Renal cortical epithelial cell (primary cell): ENCODE results near the gene TYMP. TPM values are rescaled to one million over a fixed set of nuclear protein-coding genes. Genes with fewer than 3 reads are reported as not detected.

ENCODE experiments used
- DNase-seq: peaks from one replicate; pipeline ENCODE4 v3.0.0-alpha.2; 2011; ENCODE audit warnings: low read depth
- total RNA-seq: library from RNA; depleted of rRNA; stranded (reverse); fragments of >200 nt; gene quantifications from 2 replicates; pipeline ENCODE4 v1.2.3, GENCODE V29; 2014

Gene TYMP, protein sequence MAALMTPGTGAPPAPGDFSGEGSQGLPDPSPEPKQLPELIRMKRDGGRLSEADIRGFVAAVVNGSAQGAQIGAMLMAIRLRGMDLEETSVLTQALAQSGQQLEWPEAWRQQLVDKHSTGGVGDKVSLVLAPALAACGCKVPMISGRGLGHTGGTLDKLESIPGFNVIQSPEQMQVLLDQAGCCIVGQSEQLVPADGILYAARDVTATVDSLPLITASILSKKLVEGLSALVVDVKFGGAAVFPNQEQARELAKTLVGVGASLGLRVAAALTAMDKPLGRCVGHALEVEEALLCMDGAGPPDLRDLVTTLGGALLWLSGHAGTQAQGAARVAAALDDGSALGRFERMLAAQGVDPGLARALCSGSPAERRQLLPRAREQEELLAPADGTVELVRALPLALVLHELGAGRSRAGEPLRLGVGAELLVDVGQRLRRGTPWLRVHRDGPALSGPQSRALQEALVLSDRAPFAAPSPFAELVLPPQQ
- 55.0 and 68.8 TPM in 2 replicates for total RNA-seq

DNA sequence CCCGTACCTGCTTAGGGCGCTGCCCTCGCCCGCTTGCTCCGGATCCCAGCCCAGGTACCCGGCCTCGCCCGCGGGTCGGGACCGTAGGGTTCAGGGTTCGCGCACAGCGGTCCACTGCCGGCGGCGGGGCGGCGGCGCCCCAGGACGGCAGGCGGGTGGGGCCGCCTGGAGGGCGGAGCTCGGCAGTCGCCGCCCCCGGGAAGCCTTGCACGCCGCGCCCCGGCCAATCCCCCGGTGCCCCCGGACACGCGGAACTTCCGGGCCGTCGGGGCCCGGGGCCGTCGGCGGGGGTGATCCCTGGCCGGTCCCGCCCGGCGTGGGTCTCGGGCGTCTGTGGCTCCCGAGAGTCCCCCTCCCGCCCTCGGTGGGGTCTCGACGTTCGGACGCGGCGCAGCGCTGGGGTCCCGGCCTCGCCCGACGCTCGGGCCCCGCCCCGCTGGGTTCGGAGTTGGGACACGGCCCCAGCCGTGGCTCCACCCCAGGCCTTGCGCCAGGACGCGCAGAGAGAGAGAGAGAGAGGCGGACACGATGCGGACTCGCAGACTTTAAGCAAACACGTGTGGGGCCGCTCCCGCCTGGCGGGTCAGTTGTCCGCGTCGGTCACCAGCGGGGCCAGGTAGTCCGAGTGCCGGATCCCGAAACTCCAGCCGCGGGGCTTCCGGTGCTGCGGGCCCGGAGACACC lies at the start of gene TYMP:
Gene TYMP (minus strand): TSS at position 116 of the 683 bp plus-strand sequence. CDS start 303 bp downstream, outside the sequence.
- DNase-seq = peak; percentile 58

DNA sequence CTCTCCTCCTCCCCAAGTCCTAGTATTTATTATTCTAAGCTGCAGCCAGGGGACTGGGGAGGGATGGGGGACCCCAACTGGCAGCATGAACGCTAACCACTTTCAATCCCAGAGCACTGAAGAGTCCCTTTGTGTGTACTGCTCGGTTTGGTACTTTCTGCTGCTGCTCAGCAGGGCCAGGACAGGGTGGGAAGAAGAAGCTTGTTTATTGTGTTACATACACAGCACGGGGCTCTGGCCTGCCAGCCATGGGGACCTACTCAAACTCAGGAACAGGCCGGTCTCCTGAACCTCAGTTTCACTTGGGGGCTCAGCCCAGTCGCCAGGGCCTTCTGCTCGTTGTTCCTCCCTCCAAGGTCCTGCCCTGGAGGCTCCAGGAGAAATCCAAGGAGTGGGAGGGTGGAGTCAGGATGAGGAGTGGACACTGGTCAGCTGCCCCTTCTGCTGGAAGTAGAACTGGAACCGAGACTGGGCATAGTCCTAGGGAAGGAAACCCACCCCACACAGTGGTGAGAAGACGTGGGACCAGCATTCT lies 49.0 kb upstream of the TYMP start:
- DNase-seq = no peak

DNA sequence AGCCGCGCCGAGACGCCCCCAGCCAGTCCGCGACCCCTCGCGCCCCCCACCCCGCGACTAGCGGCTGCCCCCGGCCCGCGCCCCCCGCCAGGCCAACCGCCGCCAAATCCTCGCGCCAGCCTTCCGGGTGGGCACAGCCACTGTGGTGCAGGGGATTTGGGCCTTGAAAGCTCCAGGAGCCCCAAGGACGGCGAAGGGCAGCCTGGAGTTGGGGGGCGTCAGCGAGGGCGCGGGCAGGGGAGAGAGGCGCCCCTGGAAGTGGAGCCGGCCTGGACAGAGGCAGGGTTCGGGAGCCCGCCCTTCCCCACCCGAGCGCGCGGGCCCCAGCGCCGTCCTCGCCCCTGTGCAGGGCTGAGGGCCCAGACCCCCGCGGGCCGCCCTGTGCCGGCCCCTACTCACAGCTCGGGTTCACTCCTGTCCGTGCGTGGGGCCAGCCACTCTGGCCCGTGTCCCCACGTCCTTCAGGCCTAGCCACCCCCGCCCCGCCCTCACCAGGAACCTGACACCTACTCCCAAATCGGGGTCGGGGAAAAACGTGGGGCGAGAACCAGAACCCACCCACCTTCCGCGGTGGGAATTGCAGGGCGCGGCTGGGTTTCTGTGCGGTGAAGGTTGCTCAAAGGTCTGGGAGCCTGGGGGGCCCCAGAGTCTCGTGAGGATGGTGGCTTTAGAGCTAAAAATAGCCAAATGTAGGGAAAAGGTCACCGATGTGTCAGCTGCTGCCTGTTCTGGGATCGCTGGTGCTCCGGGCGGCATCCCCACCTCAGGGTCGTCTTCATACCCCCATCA lies 48.4 kb upstream of the TYMP start, which contains the start of gene CPT1B:
Gene CPT1B (minus strand): TSS at position 441 of the 789 bp plus-strand sequence. CDS start 512 bp downstream, outside the sequence.
- no peak for DNase-seq

DNA sequence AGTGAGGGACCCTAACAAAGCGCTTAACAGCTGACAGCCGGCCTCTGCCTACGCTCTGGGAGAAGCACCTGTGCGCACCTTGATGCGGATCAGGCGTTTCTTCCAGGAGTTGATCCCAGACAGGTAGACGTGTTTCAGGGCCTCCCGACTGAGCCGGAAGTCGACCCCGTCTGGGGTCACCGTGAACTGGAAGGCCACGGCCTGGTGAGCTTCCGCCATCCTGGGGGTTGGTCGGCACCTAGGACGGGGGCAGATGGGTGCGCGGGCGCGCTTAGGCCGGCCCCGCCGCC lies 47.8 kb upstream of the TYMP start:
- DNase-seq = no peak

DNA sequence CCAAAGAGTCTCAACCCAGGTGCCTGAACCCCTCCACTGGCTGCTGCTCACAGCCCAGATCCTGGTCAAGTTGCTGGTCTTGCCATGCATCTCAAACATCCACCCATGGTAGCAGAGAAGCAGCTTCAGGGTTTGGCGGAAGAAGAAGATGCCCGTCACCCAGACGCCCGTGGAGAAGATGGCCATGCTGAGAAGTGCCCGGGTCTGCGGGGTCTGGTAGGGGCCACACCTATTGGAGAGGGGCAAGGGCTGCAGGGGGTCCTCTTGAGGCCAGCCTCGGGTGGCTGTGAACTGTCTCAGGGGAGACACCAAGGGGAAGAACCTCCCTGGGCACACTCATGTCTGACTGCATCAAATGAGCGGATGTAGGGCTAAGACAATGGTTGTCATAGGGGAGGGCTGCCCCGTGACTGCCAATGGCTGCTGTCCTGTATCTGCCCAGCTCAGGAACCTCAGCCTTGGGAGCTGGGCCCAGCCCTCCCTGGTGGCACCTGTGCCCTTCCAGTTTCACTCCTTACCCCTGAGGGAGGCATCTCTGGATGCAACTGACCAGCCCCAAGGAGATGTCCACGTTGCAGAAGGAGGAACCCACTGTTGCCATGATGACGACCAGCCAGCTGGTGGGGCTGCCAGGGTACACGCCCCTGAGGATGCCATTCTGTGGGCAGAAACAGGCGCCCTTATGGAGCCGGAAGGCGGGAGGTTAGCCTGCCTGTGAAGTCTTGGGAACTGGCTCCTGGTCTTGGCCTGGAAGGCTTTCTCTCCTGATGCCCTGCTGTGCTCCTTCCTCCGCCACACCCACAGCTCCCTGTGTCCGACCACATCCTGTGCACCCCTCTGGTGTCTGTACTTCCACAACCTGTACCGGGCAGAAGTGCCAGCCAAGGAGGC lies 47.2 kb upstream of the TYMP start:
- DNase-seq = no peak

DNA sequence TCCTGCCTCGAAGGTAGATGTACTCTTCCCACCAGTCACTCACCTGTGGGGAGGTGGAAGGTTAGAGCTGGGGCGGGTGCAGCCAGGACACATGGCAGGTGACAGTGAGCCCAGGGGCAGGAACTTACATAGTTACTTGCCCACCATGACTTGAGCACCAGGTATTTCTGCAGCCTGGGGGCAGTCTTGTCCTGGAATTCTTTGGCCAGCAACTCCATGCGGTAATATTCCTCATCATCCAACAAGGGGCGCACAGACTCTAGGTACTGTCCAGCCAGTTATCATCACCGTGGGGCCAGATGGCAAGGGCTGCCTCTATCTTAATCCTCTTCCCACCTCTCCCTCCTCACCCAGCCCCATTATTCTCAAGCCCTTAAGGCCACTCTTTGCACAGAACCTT lies 46.3 kb upstream of the TYMP start:
- DNase-seq = peak; percentile 71

DNA sequence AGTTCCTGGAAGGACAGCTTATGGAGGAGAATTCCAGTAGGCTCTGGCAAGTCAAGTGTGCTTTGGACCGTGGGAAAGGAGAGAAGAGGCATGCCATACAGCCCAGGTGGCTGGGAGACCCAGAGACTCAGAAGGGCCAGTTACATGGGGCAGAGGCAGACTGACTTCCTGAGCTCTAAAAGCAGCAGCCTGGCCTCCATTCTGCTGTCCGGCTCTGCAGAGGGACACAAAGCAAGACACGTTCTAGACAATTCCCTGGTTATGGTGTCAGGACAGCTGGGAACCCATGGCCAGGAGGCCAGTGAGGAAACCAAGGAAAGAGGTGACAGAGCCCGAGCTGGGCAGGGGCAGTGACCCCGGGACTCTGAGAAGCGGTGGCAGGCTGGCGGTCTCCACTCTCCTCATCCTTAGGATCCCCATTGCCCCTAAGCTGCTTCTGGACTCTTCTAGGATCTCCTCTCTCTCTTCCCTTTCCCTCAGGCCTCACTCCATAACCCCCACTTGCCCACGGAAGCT lies 45.7 kb upstream of the TYMP start:
- no peak for DNase-seq

DNA sequence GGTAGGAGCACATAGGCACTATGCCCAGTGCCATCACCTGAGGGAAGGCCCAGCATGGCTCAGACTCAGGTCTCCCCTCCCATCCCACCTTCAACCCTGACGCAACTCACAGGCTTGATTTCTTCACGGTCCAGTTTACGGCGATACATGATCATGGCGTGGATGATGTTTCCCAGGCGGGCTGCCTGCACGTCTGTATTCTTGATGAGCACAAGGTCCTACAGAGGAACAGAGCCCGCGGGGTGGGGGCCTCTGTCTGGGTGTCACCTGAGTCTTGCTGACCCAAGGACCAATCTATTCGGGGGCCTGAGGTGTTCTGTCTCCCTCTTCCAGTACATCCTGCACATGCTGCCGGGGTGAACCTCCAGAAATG lies 44.6 kb upstream of the TYMP start:
- DNase-seq = no peak

DNA sequence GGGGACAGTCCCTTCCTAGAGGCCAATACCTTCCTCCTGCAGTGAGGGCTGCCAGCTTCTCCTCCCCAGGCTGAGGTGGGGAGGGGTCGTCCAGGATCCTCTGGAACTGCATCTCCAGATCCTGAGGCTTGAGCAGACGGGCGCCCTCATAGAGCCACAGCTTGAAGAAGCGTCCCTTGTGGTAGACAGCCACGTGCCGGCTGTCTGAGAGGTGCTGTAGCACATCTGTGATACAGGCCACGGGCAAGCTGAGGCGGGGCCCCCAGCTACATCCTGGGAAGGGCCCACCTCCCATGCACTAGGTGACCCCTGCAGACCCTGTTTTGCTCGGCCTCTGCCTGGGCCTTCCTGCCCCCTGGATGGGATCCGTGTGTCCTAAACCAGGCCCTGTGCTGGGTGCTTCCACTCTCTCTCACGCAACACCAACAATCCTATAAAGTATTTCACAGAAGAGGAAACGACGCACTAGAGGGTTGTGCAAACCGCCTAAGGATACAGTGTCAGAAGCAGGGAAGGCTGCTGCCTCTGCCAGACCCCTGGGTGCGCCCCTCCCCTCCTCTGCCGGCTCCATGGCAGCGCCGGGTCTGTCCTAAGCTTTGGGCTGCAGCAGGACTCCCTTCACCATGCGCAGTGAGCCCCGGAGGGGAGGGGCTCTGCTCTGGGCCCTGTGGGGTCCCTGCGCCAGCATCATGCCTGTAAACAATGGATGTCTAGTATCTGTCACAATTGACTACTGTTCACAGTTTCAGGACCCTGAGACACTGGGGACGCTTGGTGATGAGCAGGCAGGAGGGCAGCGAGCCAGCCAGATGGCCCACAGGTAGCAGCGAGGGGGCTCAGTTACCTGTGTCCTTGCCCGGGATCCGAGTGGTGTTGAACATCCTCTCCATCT lies 43.9 kb upstream of the TYMP start:
- no peak for DNase-seq

DNA sequence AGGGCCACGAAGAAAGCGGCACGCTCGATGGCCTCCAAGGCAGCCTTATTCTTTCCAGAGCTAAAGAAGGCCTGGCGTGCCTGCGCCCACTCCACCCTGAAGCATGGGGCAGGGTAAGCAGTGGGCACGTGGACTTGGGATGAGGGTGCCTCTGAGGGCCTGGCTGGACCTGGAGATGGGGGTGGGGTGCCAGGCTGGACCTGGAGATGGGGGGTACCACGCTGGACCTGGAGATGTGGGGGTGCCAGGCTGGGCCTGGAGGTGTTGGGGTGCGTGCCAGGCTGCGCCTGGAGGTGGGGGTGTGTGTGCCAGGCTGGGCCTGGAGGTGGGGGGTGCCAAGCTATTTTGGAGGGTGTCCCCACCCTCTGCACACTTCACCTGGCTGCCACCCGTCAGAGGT lies 43.2 kb upstream of the TYMP start:
- DNase-seq = no peak

DNA sequence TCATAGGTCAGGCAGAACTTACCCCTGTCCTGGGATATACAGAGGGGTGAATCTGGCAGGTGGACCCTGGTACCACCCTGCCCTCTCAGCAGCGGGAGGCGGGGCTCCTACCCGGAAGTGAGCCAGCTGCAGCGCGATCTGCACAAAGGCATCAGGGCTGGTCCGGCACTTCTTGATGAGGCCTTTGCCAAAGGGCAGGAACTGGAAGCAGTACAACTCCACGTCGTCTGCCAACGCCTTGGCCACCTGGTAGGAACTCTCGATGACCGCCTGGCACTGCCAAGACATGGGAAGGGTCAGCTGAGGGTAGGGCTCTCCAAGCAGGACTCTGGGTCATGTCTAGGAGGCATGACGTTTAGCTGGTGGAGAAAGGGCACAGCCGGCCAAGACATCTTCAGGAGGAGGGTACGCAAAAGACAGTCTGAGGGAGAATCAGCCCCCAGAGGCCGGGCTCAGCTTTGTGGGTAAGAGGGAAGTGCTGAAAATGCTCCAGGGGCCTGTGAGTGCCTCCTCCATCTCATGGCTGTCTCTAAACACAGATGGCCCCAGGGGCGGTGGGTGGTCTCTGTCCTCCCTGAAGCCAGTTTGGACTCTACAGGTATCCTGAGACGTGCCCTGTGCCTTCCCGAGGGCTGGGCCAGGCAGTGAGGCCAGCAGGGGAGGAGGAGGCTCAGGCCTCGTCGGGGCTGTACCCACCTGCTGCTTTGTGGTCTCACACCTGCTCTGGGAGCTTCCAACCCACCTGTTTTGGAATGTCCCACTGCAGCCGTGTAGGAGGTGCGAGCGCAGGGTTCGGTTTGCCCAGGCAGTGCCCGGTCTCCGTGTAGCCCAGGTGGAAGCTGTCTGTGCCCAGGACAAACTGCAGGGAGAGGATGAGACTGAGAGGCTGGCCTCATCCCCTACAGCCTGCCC lies 41.7 kb upstream of the TYMP start:
- DNase-seq = no peak

DNA sequence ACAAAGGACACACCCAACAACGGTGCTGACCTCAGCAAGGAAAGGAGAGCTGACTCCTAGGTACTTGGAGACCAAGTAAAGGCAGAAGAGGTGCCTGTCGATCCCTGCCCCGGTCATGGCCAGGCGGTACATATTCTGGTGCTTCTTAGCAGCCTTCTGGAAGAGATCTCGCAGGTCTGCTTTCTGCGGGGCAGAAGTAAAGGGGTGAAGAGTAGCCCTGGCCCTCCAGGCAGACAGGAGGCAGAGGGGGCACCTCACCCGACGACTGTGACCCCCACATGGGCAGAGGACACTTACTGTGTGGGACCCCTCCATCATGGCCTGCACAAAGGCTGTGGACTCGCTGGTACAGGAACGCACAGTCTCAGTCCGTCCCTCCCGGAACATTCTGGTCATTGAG lies 41.0 kb upstream of the TYMP start:
- no peak for DNase-seq

DNA sequence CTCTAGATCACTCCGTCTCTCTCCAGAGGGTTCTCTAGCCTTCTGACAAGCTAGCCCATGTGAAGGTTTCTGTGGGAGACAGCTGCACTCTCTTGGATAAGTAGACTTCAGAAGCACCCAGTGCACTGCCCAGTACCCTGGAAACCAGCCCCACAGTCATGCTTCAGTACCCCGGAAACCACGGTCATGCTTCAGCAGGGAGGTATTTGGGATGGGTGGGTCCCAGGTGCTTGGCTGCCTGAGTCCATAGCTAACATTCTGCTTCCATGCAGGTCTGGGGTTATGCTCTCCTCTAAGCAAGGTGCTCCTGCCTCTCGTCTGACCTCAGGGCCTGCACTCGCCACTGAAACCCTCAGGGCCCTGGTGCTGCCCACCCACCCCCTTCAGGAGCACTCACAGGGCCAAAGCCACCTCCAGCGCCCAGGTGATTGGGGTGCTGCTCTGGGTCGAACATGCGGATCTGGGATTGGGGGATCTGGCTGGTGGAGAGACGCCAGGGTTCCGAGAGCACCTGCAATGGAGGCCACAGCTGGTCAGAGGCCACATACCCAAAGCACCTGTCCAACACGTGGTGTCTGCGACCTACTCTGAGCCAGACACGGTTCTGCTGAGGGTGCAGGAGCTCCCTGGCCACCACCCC lies 40.2 kb upstream of the TYMP start:
- DNase-seq = peak; percentile 61

DNA sequence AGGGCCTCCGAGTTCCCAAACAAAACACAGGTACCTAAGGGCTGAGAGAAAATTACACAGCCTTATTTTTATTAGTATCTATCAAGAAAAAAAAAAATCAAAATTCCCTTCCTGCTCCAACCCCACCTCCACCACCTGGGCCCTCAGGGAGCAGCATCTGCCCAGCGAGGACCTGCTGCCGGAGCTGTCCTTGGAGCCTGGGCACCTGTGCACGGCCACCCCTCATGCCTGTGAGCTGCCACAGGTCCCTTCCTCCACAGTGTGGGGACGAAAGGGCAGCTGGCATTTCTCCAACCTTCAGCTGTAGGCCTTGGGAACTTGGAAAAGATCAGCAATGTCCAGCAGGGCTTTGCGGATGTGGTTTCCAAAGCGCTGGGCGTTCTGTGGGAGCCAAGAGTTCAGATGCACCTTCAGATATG lies 39.2 kb upstream of the TYMP start:
- DNase-seq = peak; percentile 20

DNA sequence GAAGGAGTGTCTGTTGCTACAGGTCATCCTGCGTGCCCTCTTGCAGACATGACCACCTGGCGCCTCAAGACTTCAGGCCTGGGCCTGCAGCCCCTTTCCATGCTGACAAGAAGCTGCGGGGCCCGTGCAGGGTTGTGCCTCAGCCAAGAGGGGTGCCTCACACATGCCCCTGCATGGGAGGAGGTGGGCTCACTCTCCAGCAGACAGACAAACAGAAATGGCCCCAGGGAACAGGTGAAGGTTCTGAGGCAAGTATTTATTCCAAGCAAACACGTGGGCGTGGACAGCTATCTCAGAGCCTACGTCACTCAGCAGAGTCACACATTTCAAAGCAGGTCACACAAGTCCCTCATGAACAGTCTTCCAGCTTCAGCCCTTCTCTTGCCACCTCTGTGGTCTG lies 38.8 kb upstream of the TYMP start:
- DNase-seq = peak; percentile 23

DNA sequence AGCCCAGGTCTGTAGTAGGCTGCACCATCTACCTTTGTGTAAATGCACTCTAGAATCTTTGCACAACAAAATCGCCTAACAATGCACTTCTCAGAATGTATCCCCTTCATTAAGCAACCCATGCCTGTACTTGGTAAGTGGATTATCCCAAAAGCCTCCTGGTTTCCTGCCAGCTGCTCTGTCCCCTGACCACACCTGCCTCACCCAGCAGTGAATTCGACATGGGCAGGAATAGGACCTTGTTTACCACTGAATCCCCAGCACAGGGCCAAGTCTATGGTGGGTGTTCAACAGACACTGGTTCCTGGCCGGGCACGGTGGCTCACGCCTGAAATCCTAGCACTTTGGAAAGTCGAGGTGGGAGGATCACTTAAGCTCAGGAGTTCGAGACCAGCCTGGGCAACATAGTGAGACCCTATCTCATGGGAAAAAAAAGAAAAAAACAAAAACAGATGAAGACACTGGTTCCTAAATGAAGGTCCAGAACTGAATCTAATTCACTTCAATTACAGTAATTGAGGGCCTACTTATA lies 38.0 kb upstream of the TYMP start:
- no peak for DNase-seq

DNA sequence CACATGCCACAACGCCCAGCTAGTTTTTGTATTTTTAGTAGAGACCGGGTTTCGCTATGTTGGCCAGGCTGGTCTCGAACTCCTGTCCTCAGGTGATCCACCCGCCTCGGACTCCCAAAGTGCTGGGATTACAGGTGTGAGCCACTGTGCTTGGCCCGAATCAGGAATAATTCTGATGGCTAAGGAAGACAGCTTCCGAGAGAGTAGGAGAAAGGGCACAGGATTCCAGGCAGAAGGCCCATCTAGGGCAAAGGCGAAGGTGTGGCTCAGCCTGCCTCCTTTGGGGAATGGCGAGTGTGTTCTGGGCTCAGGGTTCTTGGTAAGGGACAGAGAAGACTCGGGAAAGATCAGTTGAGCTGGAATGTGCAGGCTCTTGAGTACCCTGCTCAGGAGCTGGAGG lies 34.5 kb upstream of the TYMP start:
- DNase-seq = no peak
